H9 (cell line): ENCODE data around the gene EPYC. TPM values are rescaled to one million over a fixed set of nuclear protein-coding genes. Genes with fewer than 3 reads are reported as not detected.

Experiments
- DNase-seq: peaks from one replicate; pipeline ENCODE4 v3.0.0-alpha.2; 2017
- H2AFZ ChIP-seq: one replicate; pipeline ENCODE4 v1.6.1; 2013; ENCODE audit warnings: mild to moderate bottlenecking, low read length, control low read depth, moderate library complexity
- H2AK5ac ChIP-seq: 2 replicates; pipeline ENCODE4 v1.6.1; 2013; ENCODE audit warnings: low read length, control low read depth, mixed read lengths; ENCODE audit not compliant: insufficient read length
- H2BK120ac ChIP-seq: one replicate; pipeline ENCODE4 v1.6.1; 2013; ENCODE audit warnings: low read depth, mild to moderate bottlenecking, low read length, control low read depth, inconsistent platforms; ENCODE audit not compliant: poor library complexity, severe bottlenecking
- H2BK12ac ChIP-seq: 2 replicates; pipeline ENCODE4 v1.6.1; 2013; ENCODE audit warnings: low read length, control low read depth, mixed read lengths, low read depth; ENCODE audit not compliant: insufficient read length
- H2BK15ac ChIP-seq: 2 replicates; pipeline ENCODE4 v1.6.1; 2013; ENCODE audit warnings: low read depth, low read length, control low read depth
- H2BK20ac ChIP-seq: one replicate; pipeline ENCODE4 v1.6.1; 2013; ENCODE audit warnings: low read depth, mild to moderate bottlenecking, low read length, control low read depth, inconsistent platforms; ENCODE audit not compliant: poor library complexity, severe bottlenecking
- H2BK5ac ChIP-seq: 2 replicates; pipeline ENCODE4 v1.6.1; 2013; ENCODE audit warnings: low read length, control low read depth, mixed read lengths; ENCODE audit not compliant: insufficient read length
- H3K14ac ChIP-seq: 2 replicates; pipeline ENCODE4 v1.6.1; 2013; ENCODE audit warnings: low read length, control low read depth; ENCODE audit not compliant: insufficient read depth
- H3K18ac ChIP-seq: 2 replicates; pipeline ENCODE4 v1.6.1; 2013; ENCODE audit warnings: low read depth, mild to moderate bottlenecking, mixed read lengths, low read length, control low read depth; ENCODE audit not compliant: insufficient read length
- H3K23ac ChIP-seq: 2 replicates; pipeline ENCODE4 v1.6.1; 2013; ENCODE audit warnings: low read length, control low read depth, mixed read lengths, low read depth; ENCODE audit not compliant: insufficient read length
- H3K23me2 ChIP-seq: 2 replicates; pipeline ENCODE4 v1.6.1; 2013; ENCODE audit warnings: low read depth, mild to moderate bottlenecking, mixed read lengths, low read length, control low read depth; ENCODE audit not compliant: insufficient read length, poor library complexity, severe bottlenecking
- H3K27ac ChIP-seq: 2 replicates; pipeline ENCODE4 v1.5.1; 2013; ENCODE audit warnings: low read length, control low read depth, mixed read lengths, low read depth; ENCODE audit not compliant: insufficient read length
- H3K27me3 ChIP-seq: 2 replicates; pipeline ENCODE4 v1.6.1; 2013; ENCODE audit warnings: low read length, control low read depth, inconsistent platforms; ENCODE audit not compliant: insufficient read depth
- H3K4ac ChIP-seq: 2 replicates; pipeline ENCODE4 v1.6.1; 2013; ENCODE audit warnings: low read depth, mild to moderate bottlenecking, control low read depth, inconsistent platforms, low read length, moderate library complexity
- H3K4me1 ChIP-seq: 2 replicates; pipeline ENCODE4 v1.6.1; 2013; ENCODE audit warnings: low read length, control low read depth, inconsistent platforms; ENCODE audit not compliant: insufficient read depth
- H3K4me2 ChIP-seq: 2 replicates; pipeline ENCODE4 v1.6.1; 2013; ENCODE audit warnings: low read length, control low read depth, mixed read lengths; ENCODE audit not compliant: insufficient read length, insufficient read depth
- H3K56ac ChIP-seq: 2 replicates; pipeline ENCODE4 v1.6.1; 2013; ENCODE audit warnings: low read depth, mild to moderate bottlenecking, mixed read lengths, low read length, control low read depth; ENCODE audit not compliant: insufficient read length
- H3K79me1 ChIP-seq: 2 replicates; pipeline ENCODE4 v1.6.1; 2013; ENCODE audit warnings: low read depth, mild to moderate bottlenecking, moderate library complexity, low read length, control low read depth, inconsistent platforms; ENCODE audit not compliant: insufficient read depth, poor library complexity, severe bottlenecking
- H3K79me2 ChIP-seq: 2 replicates; pipeline ENCODE4 v1.6.1; 2013; ENCODE audit warnings: low read length, control low read depth, inconsistent platforms; ENCODE audit not compliant: insufficient read depth
- H3K9ac ChIP-seq: 2 replicates; pipeline ENCODE4 v1.6.1; 2013; ENCODE audit warnings: low read length, control low read depth, mixed read lengths; ENCODE audit not compliant: insufficient read length; ENCODE audit errors: extremely low read depth
- H3K9me3 ChIP-seq: one replicate; pipeline ENCODE4 v1.6.1; 2013; ENCODE audit warnings: low read depth, low read length, inconsistent platforms; ENCODE audit not compliant: control insufficient read depth
- H3T11ph ChIP-seq: one replicate; pipeline ENCODE4 v1.6.1; 2013; ENCODE audit warnings: mild to moderate bottlenecking, low read length, control low read depth, inconsistent platforms
- H4K20me1 ChIP-seq: one replicate; pipeline ENCODE4 v1.6.1; 2013; ENCODE audit not compliant: control insufficient read depth, insufficient read length, insufficient read depth
- H4K5ac ChIP-seq: 2 replicates; pipeline ENCODE4 v1.6.1; 2013; ENCODE audit warnings: low read depth, mild to moderate bottlenecking, mixed read lengths, low read length, control low read depth; ENCODE audit not compliant: insufficient read length
- H4K8ac ChIP-seq: replicated peaks from 2 replicates; pipeline ENCODE4 v1.6.1; 2013; ENCODE audit warnings: low read length, control low read depth, mixed read lengths, low read depth; ENCODE audit not compliant: insufficient read length
- H4K91ac ChIP-seq: 2 replicates; pipeline ENCODE4 v1.6.1; 2013; ENCODE audit warnings: low read depth, mild to moderate bottlenecking, moderate library complexity, mixed read lengths, low read length, control low read depth; ENCODE audit not compliant: insufficient read length
- H3K27ac Mint-ChIP-seq, 3 experiments: 2 replicates in 2 of 3; 3 replicates in 1 of 3; pipeline ENCODE4 v1.8.0; 2020 to 2021; ENCODE audit warnings: mixed read lengths in 3 of 3, mild to moderate bottlenecking in 1 of 3, moderate library complexity in 1 of 3
- H3K27me3 Mint-ChIP-seq: 2 replicates; pipeline ENCODE4 v1.8.0; 2021; ENCODE audit warnings: low read depth, mild to moderate bottlenecking, moderate library complexity, mixed read lengths
- H3K36me3 Mint-ChIP-seq, 3 experiments: 2 replicates in 2 of 3; 3 replicates in 1 of 3; pipeline ENCODE4 v1.8.0; 2020 to 2021; ENCODE audit warnings: low read depth in 3 of 3, mixed read lengths in 3 of 3; ENCODE audit not compliant: insufficient read depth in 1 of 3
- H3K4me1 Mint-ChIP-seq, 2 experiments: 2 replicates each; pipeline ENCODE4 v1.8.0; 2020; ENCODE audit warnings: mixed read lengths in 2 of 2
- H3K4me3 Mint-ChIP-seq, 2 experiments: 2 replicates in 1 of 2; 3 replicates in 1 of 2; pipeline ENCODE4 v1.8.0; 2020 to 2021; ENCODE audit warnings: mild to moderate bottlenecking in 2 of 2, mixed read lengths in 2 of 2, moderate library complexity in 1 of 2
- H3K9me3 Mint-ChIP-seq, 2 experiments: 2 replicates in 1 of 2; 3 replicates in 1 of 2; pipeline ENCODE4 v1.8.0; 2020; ENCODE audit warnings: mild to moderate bottlenecking in 2 of 2, mixed read lengths in 2 of 2, moderate library complexity in 1 of 2
- WGBS: extraction: QIAGEN DNeasy Blood & Tissue Kit; methylation state at CpG from one replicate; pipeline ENCODE4 v1.1.7; 2013; ENCODE audit warnings: missing lambda C conversion rate, low lambda C conversion rate, mixed read lengths; ENCODE audit not compliant: insufficient read length; ENCODE audit errors: extremely low coverage; 5-methylcytosine and 5-hydroxymethylcytosine counted together
- total RNA-seq: library from RNA; stranded (reverse); gene quantifications from 2 replicates; pipeline ENCODE4 v1.2.1, GENCODE V29; 2021
- TF ChIP-seq, protein P1 (sequence below): fragments of 200-600 bp; sonication (generic); conservative IDR thresholded peaks from 3 replicates; pipeline ENCODE4 v1.8.0; 2021; ENCODE audit warnings: antibody characterized with exemption, mild to moderate bottlenecking

The EPYC gene
- total RNA-seq, 1 experiment from 2014 or later = not detected

DNA sequence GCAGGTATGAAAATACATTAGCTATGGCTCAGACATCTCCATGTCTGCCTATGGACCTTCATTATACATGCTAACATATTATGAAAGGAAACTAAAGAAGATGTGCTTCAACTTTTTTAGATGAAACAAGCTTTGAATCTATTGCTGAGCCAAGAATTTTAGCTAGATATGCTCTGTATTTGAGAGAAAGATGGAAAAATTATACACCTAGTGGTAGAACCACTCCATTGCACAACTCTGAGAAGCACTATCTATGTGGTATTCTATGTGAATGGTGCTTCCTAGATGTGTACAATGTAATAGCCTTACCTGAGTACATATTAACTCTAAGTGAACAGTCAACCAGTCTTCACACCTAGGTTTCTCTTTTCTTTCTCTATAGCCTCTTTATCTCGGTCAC is 17.3 kb downstream of the EPYC start:
- no peak overlapping the region for H3K4me3 Mint-ChIP-seq
- no peak overlapping the region for H3K14ac ChIP-seq
- H3K23me2 ChIP-seq = no peaks in the 10 kb centered on the region
- no peak overlapping the region for H2BK20ac ChIP-seq
- no peak overlapping the region for H3K27ac Mint-ChIP-seq
- H3K4me1 ChIP-seq = no peaks in the 10 kb centered on the region; the same call in 1 of the 2 replicates
- H3K18ac ChIP-seq = no peak overlapping the region
- no peaks in the 10 kb centered on the region for H3K79me2 ChIP-seq
- peaks cover 79% of the 10 kb centered on the region for H3K27me3 Mint-ChIP-seq
- no peak for DNase-seq
- H3K9me3 ChIP-seq = no peaks in the 10 kb centered on the region
- no peak overlapping the region for H3K9ac ChIP-seq
- H2AFZ ChIP-seq = no peak overlapping the region
- no peak overlapping the region for H3T11ph ChIP-seq
- H3K4me1 Mint-ChIP-seq = peaks cover 22 to 34% of the 10 kb centered on the region in 2 experiments
- peaks cover 23 to 30% of the 10 kb centered on the region in 2 experiments for H3K9me3 Mint-ChIP-seq
- H4K91ac ChIP-seq = no peak overlapping the region
- TF ChIP-seq, protein P1, sequence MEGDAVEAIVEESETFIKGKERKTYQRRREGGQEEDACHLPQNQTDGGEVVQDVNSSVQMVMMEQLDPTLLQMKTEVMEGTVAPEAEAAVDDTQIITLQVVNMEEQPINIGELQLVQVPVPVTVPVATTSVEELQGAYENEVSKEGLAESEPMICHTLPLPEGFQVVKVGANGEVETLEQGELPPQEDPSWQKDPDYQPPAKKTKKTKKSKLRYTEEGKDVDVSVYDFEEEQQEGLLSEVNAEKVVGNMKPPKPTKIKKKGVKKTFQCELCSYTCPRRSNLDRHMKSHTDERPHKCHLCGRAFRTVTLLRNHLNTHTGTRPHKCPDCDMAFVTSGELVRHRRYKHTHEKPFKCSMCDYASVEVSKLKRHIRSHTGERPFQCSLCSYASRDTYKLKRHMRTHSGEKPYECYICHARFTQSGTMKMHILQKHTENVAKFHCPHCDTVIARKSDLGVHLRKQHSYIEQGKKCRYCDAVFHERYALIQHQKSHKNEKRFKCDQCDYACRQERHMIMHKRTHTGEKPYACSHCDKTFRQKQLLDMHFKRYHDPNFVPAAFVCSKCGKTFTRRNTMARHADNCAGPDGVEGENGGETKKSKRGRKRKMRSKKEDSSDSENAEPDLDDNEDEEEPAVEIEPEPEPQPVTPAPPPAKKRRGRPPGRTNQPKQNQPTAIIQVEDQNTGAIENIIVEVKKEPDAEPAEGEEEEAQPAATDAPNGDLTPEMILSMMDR = peak; percentile 52
- WGBS = no CpG with 5 or more reads among the region's 1 CpG
- H3K23ac ChIP-seq = no peak overlapping the region
- no peak overlapping the region for H4K8ac ChIP-seq
- H2BK5ac ChIP-seq = no peak overlapping the region
- no peaks in the 10 kb centered on the region for H3K79me1 ChIP-seq
- peaks cover 23% of the 10 kb centered on the region for H3K27me3 ChIP-seq
- no peaks in the 10 kb centered on the region for H4K20me1 ChIP-seq
- no peak overlapping the region for H2AK5ac ChIP-seq
- H3K36me3 Mint-ChIP-seq = peaks cover 9 to 35% (median 9%) of the 10 kb centered on the region in 3 experiments
- no peak overlapping the region for H3K27ac ChIP-seq
- H2BK15ac ChIP-seq = no peak overlapping the region
- no peak overlapping the region for H2BK120ac ChIP-seq
- H3K4me2 ChIP-seq = no peak overlapping the region
- no peak overlapping the region for H2BK12ac ChIP-seq
- no peak overlapping the region for H3K4ac ChIP-seq
- H4K5ac ChIP-seq = no peak overlapping the region
- no peak overlapping the region for H3K56ac ChIP-seq
